Right kidney (tissue), 9 donors: Measurements from ENCODE around the gene INCENP.
A peak's percentile ranks its signal among the peaks of the same experiment; 100 is the strongest.
"Not testable (repeated sequence)": the region's sequence is repeated elsewhere in the genome, so short reads cannot be mapped to it uniquely, and the experiment has no call there.

Source experiments
- DNase-seq: peaks from one replicate; pipeline ENCODE4 v3.0.0-alpha.2; 2016
- long read RNA-seq, 8 donors: transcript quantifications; one replicate each; lab custom pipeline, GENCODE V29; 2026

INCENP gene
- long read RNA-seq, donor 1: 0 reads
- long read RNA-seq, donor 2: 0 reads
- long read RNA-seq, donor 3, partial matches to known transcripts: 0 of 3 reads
- long read RNA-seq, donor 3, other reads (novel, unspliced or antisense): 0 of 3 reads
- long read RNA-seq, donor 4, partial matches to known transcripts: 5 of 5 reads
- long read RNA-seq, donor 4, other reads (novel, unspliced or antisense): 0 of 5 reads
- long read RNA-seq, donor 5, partial matches to known transcripts: 0 of 1 reads
- long read RNA-seq, donor 5, other reads (novel, unspliced or antisense): 0 of 1 reads
- long read RNA-seq, donor 6, partial matches to known transcripts: 7 of 7 reads
- long read RNA-seq, donor 6, other reads (novel, unspliced or antisense): 0 of 7 reads
- long read RNA-seq, donor 7, partial matches to known transcripts: 6 of 8 reads
- long read RNA-seq, donor 7, other reads (novel, unspliced or antisense): 0 of 8 reads
- long read RNA-seq, donor 8: 0 reads

- peak; percentile 91 for DNase-seq
These were observed at the start of gene INCENP for GRCh38 chr11:62123669-62124185. INCENP (plus strand) TSS chr11:62124011; CDS start chr11:62128162, 4,151 bp downstream.

DNA sequence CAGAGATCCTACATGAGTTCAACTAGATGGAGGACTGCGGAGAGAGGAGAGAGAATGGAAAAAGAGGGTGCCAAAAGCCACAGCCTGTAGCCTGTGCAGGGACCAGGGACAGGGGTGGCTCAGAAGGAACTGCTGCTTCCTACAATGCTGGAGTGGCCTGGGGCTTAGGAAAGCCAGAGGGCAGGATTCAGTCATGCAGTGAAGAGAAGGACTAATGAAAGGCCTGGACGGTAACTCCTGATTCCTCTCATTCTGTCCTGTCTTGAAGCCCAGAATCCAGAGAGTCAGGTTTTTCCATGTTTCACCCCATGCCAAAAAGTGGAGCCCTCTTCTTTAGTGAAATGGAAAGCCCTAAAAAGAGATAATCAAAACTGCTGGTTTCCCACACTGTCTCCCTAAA lies 48.4 kb upstream of the INCENP start:
- no peak for DNase-seq

DNA sequence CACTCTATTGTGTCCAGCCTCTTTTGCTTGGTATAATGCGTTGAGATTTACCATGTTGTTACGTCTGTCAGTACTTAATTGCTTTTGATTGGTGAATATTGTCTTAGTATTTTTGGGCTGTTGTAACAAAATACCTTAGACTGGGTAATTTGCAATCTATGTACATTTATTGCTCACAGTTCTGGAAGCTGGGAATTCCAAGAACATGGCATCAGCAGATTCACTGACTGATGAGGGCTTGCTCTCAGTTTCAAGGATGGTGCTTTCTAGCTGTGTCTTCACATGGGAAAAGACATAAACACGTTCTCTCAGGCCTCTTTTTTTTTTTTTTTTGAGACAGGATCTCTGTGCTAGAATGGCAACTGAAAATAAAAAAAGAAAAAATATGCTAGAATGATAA lies 46.7 kb upstream of the INCENP start:
- no peak for DNase-seq

- peak; percentile 63 for DNase-seq
These were observed 42.2 kb upstream of the INCENP start for GRCh38 chr11:62081378-62082291.

- DNase-seq: no peak
These were observed 41.5 kb upstream of the INCENP start for GRCh38 chr11:62082292-62082657.

DNA sequence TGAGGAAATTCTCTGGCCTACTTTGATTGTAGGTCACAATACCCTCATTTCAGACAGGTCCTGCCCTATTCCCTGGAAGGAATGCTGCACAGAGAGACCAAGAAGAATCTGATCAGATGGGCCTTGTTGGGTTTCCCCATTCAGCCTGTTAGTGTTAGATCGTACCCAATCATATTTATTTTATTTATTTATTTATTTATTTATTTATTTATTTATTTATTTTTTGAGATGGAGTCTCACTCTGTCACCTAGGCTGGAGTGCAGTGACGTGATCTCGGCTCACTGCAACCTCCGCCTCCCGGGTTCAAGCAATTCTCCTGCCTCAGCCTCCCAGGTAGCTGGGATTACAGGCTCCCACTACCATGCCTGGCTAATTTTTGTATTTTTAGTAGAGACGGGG lies 39.0 kb upstream of the INCENP start:
- not testable (repeated sequence) for DNase-seq

DNA sequence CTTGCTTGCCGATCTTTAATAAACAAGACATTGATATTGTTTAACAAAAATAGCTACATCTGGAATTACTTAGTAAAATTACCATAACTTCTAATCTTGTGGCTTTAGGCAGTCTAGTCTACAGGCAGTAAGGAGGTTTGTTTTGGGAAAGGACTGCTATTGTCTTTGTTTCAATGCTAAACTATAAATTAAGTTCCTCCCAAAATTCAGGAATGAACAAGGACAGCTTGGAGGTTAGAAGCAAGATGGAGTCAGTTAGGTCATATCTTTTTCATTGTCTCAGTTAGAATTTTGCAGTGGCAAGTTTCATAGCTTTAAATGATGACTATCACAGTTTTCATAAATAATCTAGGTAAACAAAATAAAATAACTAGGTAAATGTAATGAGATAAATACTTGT lies 36.1 kb upstream of the INCENP start:
- no peak for DNase-seq

DNA sequence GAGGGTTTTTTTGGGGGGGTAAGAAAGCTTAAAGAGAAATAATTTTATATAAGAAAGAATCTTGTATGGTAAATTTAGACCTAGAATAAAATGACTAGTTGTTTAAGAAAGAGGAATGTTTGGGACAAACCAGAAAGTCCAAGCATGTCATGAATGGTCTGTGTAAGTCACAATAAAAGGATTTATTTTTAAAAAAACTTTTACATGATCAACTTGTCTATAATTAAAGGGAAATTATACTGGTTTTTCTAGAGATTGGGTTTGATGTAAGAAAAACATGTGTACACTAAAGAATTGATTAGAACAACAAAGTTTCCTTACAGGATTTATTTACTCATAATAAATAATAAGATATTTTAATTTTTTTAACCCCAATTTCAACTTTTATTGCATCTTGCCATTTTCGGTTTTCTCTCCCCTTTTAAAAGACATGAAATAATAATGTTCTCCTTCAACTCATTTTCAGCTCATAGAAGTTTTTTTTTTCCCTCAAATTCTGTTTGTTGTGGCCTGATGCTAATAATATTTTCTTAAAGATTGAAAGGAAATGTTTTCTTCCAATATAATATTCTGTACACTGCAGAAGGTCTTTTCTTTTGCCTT lies 35.4 kb upstream of the INCENP start:
- no peak for DNase-seq

DNA sequence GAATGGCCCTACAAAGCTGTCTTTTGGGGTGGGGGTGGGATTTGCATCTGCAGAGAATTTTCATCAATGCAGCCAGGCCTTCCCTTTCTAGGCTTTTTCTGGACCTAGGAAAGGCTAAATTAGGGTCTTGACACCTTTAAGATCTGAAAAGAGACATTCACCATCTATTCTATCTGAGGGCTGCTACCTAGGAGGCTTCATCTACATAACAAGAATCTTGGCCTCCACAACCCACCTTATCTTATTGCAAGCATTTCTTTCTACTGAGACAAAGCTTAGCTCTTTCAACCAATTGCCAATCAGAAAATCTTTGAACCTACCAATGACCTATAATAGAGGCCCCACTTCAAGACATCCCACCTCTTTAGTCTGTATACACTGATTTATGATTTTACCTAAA lies 20.7 kb upstream of the INCENP start:
- DNase-seq: no peak

GRCh38 chr11:62103986-62104385 lies 19.8 kb upstream of the INCENP start:
- DNase-seq: no peak

DNA sequence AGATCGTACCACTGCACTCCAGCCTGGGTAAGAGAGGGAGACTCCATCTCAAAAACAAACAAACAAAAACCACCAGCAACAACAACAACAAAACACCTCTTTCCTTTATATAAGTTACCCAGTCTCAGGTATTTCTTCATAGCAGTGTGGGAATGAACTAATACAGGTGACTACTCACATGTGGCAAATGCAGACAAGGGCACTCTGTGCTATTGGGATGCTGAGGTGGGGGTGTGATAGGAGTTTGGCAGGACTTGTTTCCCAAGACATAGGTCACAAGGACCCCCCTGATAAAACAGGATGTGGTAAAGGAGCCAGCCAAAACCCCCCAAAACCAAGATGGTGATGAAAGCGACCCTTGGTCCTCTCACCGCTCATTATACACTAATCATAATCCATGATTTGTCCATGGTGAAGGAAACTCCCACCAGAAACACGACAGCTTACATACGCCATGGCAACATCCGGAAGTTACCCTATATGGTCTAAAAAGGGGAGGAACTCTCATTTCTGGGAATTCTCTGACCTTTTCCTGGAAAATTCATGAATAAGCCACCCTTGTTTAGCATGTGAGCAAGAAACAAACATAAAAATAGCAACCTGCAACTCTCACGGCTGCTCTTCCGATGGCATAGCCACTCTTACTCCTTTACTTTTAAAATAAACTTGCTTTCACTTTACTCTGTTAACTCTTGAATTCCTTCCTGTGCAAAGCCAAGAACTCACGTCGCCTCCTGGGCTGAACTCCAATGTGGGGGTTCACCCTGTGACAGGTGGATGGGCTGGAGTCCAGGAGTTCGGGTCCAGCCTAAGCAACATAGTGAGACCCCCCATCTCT lies 18.8 kb upstream of the INCENP start:
- peak; percentile 29 for DNase-seq

DNA sequence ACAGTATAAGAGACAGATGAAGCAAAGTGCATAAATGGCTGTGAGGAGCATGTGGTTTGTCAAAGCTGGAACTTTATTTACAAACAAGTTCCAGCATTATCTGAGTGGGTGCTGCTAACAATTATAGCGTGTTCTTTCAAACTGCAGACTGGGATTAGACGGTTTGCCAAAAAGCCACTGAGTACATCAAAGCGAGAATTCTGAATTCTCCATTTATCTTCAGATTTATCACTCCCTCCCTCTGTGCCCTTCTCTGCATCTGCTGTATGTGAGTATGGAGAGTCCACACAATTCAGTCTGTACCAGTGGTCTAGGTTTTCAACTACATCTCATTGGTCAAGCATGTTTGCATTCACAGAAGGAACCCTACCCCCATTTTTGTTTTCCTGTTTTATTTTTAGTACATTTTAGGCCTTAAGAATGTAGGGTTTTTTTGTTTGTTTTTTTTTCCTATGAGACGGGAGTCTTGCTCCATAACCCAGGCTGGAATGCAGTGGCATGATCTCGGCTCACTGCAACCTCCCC lies 18.1 kb upstream of the INCENP start:
- no peak for DNase-seq

DNA sequence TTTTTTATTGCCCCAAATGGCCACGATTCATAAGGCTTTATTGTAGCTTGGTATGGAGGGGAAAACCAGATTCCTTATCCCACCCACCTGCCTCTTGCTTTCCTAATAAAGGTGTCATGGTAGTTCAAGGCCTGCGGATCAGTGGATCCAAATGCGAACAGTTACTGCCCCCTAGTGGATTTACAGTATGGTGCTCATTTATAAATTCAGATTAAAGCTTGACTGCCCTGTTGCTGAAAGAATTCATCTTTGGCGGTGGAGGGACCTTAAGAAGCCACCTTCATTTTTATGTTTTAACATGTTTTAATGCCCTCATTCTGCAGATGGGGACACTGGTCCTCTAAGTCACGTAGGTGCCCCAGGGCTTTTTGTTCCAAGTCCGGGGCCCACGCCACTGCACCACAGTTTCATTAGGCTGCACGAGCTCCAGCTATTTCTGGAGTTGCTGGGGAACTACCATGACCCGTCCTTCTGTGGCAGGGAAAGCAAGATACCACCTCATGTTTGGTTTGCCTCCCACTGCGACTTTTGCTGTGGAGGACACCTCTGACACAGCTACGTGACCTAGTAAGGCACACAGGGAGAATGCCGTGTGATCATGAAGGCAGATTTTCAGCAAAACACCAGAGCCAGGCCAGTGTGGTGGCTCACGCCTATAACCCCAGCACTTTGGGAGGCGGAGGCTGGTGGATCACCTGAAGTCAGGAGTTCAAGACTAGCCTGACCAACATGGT lies 15.6 kb upstream of the INCENP start:
- DNase-seq: peak; percentile 35

GRCh38 chr11:62108971-62109404 lies 14.8 kb upstream of the INCENP start:
- DNase-seq: no peak

GRCh38 chr11:62115085-62115694 lies 8.6 kb upstream of the INCENP start:
- DNase-seq: no peak

- DNase-seq: no peak
These were observed 7.4 kb upstream of the INCENP start for GRCh38 chr11:62116451-62116850.

- no peak for DNase-seq
These were observed 4.2 kb upstream of the INCENP start for GRCh38 chr11:62119569-62119968.

DNA sequence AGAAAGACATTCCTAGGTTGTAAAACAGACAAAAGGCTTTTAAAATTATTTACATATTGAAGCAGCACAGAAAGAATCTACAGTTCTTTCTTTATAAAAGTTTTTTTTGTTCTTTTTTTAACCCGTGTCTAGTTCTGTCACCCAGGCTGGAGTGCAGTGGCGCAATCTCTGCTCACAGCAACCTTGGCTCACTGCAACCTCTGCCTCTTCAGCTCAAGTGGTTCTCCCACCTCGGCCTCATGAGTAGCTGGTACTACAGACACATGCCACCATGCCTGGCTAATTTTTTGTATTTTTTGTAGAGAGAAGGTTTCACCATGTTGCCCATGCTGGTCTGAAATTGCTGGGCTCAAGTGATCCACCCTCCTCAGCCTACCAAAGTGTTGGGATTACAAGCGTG lies 3.8 kb upstream of the INCENP start:
- no peak for DNase-seq

DNA sequence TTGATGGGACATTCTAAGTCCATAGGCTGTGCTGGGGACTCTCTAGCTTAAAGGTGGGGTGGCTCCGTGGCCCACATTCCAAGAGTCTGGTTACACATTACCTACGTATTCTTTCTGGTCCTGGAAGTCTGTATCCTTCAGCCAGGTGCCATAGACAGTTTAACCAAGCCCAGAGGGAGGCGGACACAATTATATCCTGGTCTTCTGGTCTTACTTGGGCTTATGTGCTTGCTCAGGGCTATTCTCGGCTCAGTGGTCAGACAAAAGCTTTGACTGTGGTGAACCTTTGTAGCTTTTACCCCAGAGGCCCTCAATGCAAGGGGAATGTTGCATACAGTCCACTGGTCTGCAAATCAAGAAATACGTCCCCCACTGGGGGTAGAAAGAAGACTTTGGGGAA lies 3.4 kb upstream of the INCENP start:
- DNase-seq: no peak

GRCh38 chr11:62122076-62122475 lies 1.7 kb upstream of the INCENP start:
- no peak for DNase-seq
